Kidney (tissue), 14 donors: ENCODE measurements around the gene CTDSP1. TPM values are rescaled to one million over a fixed set of nuclear protein-coding genes. Genes with fewer than 3 reads are reported as not detected.
A peak's percentile ranks its signal among the peaks of the same experiment; 100 is the strongest.

Source experiments
- DNase-seq, 5 donors: peaks; one replicate each; pipeline ENCODE4 v3.0.0-alpha.2; 2013 to 2020
- FAIRE-seq: peaks from 2 replicates; lab custom pipeline; 2012; peaks lifted over from hg19 to GRCh38; lab: Jason Lieb, UNC
- H3K27ac ChIP-seq, 2 donors: one replicate each; pipeline ENCODE4 v1.7.0; 2013; ENCODE audit warnings: low read depth in 2 of 2, low read length in 2 of 2, inconsistent platforms in 1 of 2
- H3K27me3 ChIP-seq: one replicate; pipeline ENCODE4 v1.7.1; 2013; ENCODE audit warnings: low read length, inconsistent platforms; ENCODE audit not compliant: control insufficient read depth, insufficient read depth
- H3K36me3 ChIP-seq, 3 donors: one replicate each; pipeline versions ENCODE4 v1.7.0 to v1.7.1; 2013; ENCODE audit warnings: low read length in 3 of 3, control low read depth in 1 of 3, inconsistent platforms in 1 of 3; ENCODE audit not compliant: insufficient read depth in 3 of 3, control insufficient read depth in 2 of 3
- H3K4me1 ChIP-seq, 3 donors: one replicate each; pipeline versions ENCODE4 v1.7.0 to v1.7.1; 2013; ENCODE audit warnings: low read length in 3 of 3, inconsistent platforms in 1 of 3, low read depth in 1 of 3; ENCODE audit not compliant: control insufficient read depth in 2 of 3, insufficient read depth in 2 of 3
- H3K4me3 ChIP-seq, 3 donors: one replicate each; pipeline versions ENCODE4 v1.7.0 to v1.8.1; 2013; ENCODE audit warnings: low read length in 3 of 3, control low read depth in 1 of 3, inconsistent platforms in 1 of 3
- H3K9ac ChIP-seq, 3 donors: one replicate each; pipeline versions ENCODE4 v1.7.0 to v1.7.1; 2013; ENCODE audit warnings: low read length in 3 of 3, control low read depth in 1 of 3, inconsistent platforms in 1 of 3
- H3K9me3 ChIP-seq, 3 donors: one replicate each; pipeline versions ENCODE4 v1.7.0 to v1.7.1; 2013; ENCODE audit warnings: low read length in 3 of 3, control low read depth in 1 of 3, inconsistent platforms in 1 of 3; ENCODE audit not compliant: control insufficient read depth in 2 of 3, insufficient read depth in 1 of 3
- intact Hi-C: fragments of 100-400 bp; cut with DNase I; formaldehyde crosslinking; loops from one replicate; pipeline ENCODE4 v1.11.1; 2022
- polyA plus RNA-seq: library from polyadenylated mRNA; stranded (reverse); fragments of 350-450 nt; fragmentation: Illumina TruSeq; extraction: RNeasy Lipid Tissue Mini Kit (QIAGEN cat#74804); gene quantifications from one replicate; pipeline ENCODE4 v1.2.3, GENCODE V29; 2014; ENCODE audit warnings: low read depth, low replicate concordance; ENCODE audit not compliant: insufficient read depth
- total RNA-seq: library from RNA; stranded (reverse); fragmentation: NEBNext Ultra II Directional; extraction: Animal tissue kit (Norgen Biotek cat#: 25700); gene quantifications from one replicate; pipeline ENCODE4 v1.2.1, GENCODE V29; 2021
- TF ChIP-seq, protein P1 (sequence below): IDR thresholded peaks from 3 replicates; pipeline ENCODE4 v1.5.1; 2012; ENCODE audit warnings: mild to moderate bottlenecking, moderate library complexity, borderline replicate concordance; ENCODE audit not compliant: insufficient read depth; ENCODE audit errors: extremely low read depth
- donor health status: control.
- donor health status: control.
- donor health status: control.
- donor health status: control.
- donor health status: control.
- donor health status: DM: yes; HTN: yes; CAD: no.
- donor health status: Normal renal cell carcinoma (clear cell type).

The CTDSP1 gene
- total and polyA plus RNA-seq, 2 donors from 2014 or later = 118 to 196 TPM

DNA sequence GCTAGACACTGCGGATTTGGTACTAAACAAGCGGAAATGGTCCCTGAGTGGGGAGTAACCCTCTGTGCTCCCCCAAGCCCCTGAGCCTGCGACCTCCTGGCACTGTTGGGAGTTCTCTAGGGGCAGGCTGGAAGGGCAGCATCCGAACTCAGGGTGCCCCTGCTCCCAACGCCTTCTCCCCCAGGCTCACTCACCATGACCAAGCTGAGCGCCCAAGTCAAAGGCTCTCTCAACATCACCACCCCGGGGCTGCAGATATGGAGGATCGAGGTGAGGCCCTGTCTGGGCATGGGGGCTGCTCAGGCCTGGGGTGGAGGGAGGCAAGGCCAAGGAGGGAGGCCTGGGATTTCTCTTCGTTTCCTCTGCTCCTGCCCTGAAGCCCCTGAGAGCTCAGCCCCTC, 23.9 kb downstream of the CTDSP1 start:
- no peaks in the 10 kb centered on the region for H3K4me1 ChIP-seq
- intact Hi-C loops = no loop called here
- FAIRE-seq = no peak
- no peak for DNase-seq
- no peaks in the 10 kb centered on the region for H3K9me3 ChIP-seq
- TF ChIP-seq, protein P1, sequence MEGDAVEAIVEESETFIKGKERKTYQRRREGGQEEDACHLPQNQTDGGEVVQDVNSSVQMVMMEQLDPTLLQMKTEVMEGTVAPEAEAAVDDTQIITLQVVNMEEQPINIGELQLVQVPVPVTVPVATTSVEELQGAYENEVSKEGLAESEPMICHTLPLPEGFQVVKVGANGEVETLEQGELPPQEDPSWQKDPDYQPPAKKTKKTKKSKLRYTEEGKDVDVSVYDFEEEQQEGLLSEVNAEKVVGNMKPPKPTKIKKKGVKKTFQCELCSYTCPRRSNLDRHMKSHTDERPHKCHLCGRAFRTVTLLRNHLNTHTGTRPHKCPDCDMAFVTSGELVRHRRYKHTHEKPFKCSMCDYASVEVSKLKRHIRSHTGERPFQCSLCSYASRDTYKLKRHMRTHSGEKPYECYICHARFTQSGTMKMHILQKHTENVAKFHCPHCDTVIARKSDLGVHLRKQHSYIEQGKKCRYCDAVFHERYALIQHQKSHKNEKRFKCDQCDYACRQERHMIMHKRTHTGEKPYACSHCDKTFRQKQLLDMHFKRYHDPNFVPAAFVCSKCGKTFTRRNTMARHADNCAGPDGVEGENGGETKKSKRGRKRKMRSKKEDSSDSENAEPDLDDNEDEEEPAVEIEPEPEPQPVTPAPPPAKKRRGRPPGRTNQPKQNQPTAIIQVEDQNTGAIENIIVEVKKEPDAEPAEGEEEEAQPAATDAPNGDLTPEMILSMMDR = no peak
- H3K27ac ChIP-seq = no peak overlapping the region
- no peaks in the 10 kb centered on the region for H3K27me3 ChIP-seq
- H3K9ac ChIP-seq = no peak overlapping the region
- H3K4me3 ChIP-seq = no peak overlapping the region
- peaks cover 0 to 3% (median 0%) of the 10 kb centered on the region in 3 donors for H3K36me3 ChIP-seq

DNA sequence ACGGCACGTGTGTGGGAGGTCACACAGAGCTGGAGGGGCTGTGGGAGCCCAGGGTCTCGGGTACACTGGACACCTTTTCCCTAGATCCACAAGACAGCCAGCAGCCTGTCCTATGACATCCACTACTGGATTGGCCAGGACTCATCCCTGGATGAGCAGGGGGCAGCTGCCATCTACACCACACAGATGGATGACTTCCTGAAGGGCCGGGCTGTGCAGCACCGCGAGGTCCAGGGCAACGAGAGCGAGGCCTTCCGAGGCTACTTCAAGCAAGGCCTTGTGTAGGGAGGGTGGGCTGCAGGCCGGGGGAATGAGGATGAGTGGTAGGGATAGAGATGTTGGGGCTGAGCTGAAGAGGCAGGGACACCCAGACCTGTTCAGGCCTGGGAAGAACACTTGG, 25.9 kb downstream of the CTDSP1 start:
- no peaks in the 10 kb centered on the region for H3K27me3 ChIP-seq
- FAIRE-seq (no peak), DNase-seq (no peak)
- H3K9me3 ChIP-seq = no peaks in the 10 kb centered on the region
- TF ChIP-seq, protein P1 = no peak
- no peak overlapping the region for H3K4me3 ChIP-seq
- no peak overlapping the region for H3K27ac ChIP-seq
- intact Hi-C loops = no loop called here
- H3K9ac ChIP-seq = no peak overlapping the region
- no peaks in the 10 kb centered on the region for H3K4me1 ChIP-seq
- H3K36me3 ChIP-seq = peaks cover 0 to 3% (median 0%) of the 10 kb centered on the region in 3 donors

DNA sequence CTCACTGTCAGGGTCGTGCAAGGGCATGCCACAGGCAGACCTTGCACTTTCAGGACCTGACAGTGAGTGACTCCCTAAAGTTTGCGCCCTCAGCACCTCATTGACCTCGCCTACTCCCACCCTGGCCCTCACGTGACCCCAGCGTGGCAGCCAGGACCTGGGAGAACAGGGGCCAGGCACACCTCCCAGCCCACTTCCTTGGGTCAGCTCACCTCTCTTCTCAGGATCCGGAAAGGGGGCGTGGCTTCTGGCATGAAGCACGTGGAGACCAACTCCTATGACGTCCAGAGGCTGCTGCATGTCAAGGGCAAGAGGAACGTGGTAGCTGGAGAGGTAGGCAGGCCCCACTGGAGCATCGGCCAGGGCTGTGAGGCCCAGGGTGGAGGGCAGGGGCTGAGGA, 28.1 kb downstream of the CTDSP1 start:
- H3K4me1 ChIP-seq = no peaks in the 10 kb centered on the region
- H3K36me3 ChIP-seq = peaks cover 0 to 3% (median 0%) of the 10 kb centered on the region in 3 donors
- DNase-seq = peak in 2 of 5 donors; percentile 35 to 73
- no peak overlapping the region for H3K27ac ChIP-seq
- intact Hi-C loops = no loop called here
- TF ChIP-seq, protein P1 = no peak
- FAIRE-seq = no peak
- no peaks in the 10 kb centered on the region for H3K27me3 ChIP-seq
- no peak overlapping the region for H3K4me3 ChIP-seq
- no peaks in the 10 kb centered on the region for H3K9me3 ChIP-seq
- no peak overlapping the region for H3K9ac ChIP-seq
